CD8-positive, alpha-beta memory T cell (primary cell): Measurements from ENCODE around the gene SORL1-AS1.

ENCODE experiments used
- CTCF ChIA-PET: fragments of 350-600 bp; sonication (Branson Sonifier 250); formaldehyde crosslinking; loops from one replicate; lab custom pipeline; 2021; ENCODE audit warnings: antibody characterized with exemption; lab: Charles Lee
- POLR2A ChIA-PET: fragments of 350-600 bp; sonication (Branson Sonifier 250); formaldehyde crosslinking; loops from one replicate; lab custom pipeline; 2021; ENCODE audit warnings: antibody characterized with exemption; lab: Charles Lee
- DNase-seq, 5 donors: peaks; one replicate each; pipeline versions ENCODE4 v3.0.0 to v3.0.0-alpha.2; 2020 to 2022; ENCODE audit warnings: mixed read lengths in 1 of 5
- H3K27ac ChIP-seq: one replicate; pipeline ENCODE4 v1.7.0; 2013; ENCODE audit warnings: low read depth, mild to moderate bottlenecking, low read length, moderate library complexity
- H3K27me3 ChIP-seq: 2 replicates; pipeline ENCODE4 v1.7.0; 2013; ENCODE audit warnings: low read length, mild to moderate bottlenecking; ENCODE audit not compliant: insufficient read depth, poor library complexity, severe bottlenecking
- H3K36me3 ChIP-seq: 2 replicates; pipeline ENCODE4 v1.7.0; 2013; ENCODE audit warnings: mild to moderate bottlenecking, low read length, moderate library complexity; ENCODE audit not compliant: insufficient read depth
- H3K4me1 ChIP-seq: 2 replicates; pipeline ENCODE4 v1.7.0; 2013; ENCODE audit warnings: mild to moderate bottlenecking, low read length, moderate library complexity; ENCODE audit not compliant: insufficient read depth
- H3K4me3 ChIP-seq: 2 replicates; pipeline ENCODE4 v1.7.0; 2013; ENCODE audit warnings: mild to moderate bottlenecking, low read length
- H3K9me3 ChIP-seq: 2 replicates; pipeline ENCODE4 v1.7.0; 2013; ENCODE audit warnings: mild to moderate bottlenecking, low read length
- H3K27ac Mint-ChIP-seq, 8 donors: one replicate each; pipeline ENCODE4 v1.8.0; 2020 to 2021; ENCODE audit warnings: mixed read lengths in 8 of 8, mild to moderate bottlenecking in 6 of 8, inconsistent platforms in 3 of 8, moderate library complexity in 3 of 8
- H3K27me3 Mint-ChIP-seq, 2 donors: one replicate each; pipeline ENCODE4 v1.8.0; 2020 to 2021; ENCODE audit warnings: mixed read lengths in 2 of 2, mild to moderate bottlenecking in 1 of 2, moderate library complexity in 1 of 2
- H3K36me3 Mint-ChIP-seq, 3 donors: one replicate each; pipeline ENCODE4 v1.8.0; 2020 to 2021; ENCODE audit warnings: mixed read lengths in 3 of 3, inconsistent platforms in 1 of 3, mild to moderate bottlenecking in 1 of 3
- H3K4me1 Mint-ChIP-seq, 3 donors: one replicate each; pipeline ENCODE4 v1.8.0; 2020 to 2021; ENCODE audit warnings: mixed read lengths in 3 of 3, inconsistent platforms in 1 of 3, mild to moderate bottlenecking in 1 of 3
- H3K4me3 Mint-ChIP-seq, 7 donors: one replicate each; pipeline ENCODE4 v1.8.0; 2020 to 2021; ENCODE audit warnings: mixed read lengths in 7 of 7, mild to moderate bottlenecking in 6 of 7, moderate library complexity in 4 of 7, inconsistent platforms in 2 of 7
- H3K9me3 Mint-ChIP-seq, 5 donors: one replicate each; pipeline ENCODE4 v1.8.0; 2020 to 2022; ENCODE audit warnings: mixed read lengths in 5 of 5, mild to moderate bottlenecking in 3 of 5, moderate library complexity in 2 of 5, inconsistent platforms in 1 of 5

SORL1-AS1 gene

DNA sequence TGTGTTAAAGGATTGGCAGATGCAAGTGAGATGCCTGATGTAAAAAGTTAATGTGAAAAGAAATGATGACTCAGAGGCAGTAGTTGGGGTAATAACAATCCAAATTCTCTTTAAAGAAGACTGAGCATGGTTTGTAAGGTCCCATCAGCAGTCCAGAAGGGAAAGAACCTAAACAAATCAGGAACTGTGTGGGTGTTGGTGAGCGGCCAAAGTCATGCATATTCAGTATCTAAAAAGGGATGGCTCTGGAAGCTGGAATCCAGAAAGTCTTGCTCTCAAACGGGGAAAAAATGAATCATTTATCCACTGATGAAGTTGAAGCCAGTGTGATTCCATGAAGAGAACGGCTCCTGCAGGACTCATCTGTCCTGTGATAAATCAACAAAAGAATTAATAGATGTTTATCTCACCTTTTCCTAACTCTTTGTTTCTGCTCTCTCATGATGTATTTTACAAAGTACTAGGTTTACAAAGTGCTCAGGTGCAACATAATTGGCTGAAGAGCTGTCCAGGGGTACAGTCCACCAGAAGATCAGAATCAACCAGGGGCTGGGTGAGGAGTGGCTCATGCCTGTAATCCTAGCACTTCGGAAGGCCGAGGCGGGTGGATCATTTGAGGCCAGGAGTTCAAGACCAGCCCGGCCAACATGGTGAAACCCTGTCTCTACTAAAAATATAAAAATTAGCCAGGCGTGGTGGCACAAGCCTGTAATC is 20.5 kb upstream of the SORL1-AS1 start:
- no peaks in the 10 kb centered on the region for H3K27me3 ChIP-seq
- POLR2A ChIA-PET, result no interaction called here
- no peaks in the 10 kb centered on the region for H3K9me3 ChIP-seq
- H3K4me3 ChIP-seq, result no peak overlapping the region
- H3K36me3 ChIP-seq, result peaks cover 48% of the 10 kb centered on the region
- CTCF ChIA-PET, result no interaction called here
- H3K4me1 Mint-ChIP-seq, result peaks cover 76 to 93% (median 92%) of the 10 kb centered on the region in 3 donors
- H3K4me1 ChIP-seq, result peaks cover 75% of the 10 kb centered on the region
- H3K36me3 Mint-ChIP-seq, result peaks cover 5 to 82% (median 16%) of the 10 kb centered on the region in 3 donors
- peak overlapping the region in 4 of 7 donors; percentile 38 to 82 (median 66) for H3K4me3 Mint-ChIP-seq
- no peaks in the 10 kb centered on the region for H3K9me3 Mint-ChIP-seq
- no peak for DNase-seq
- H3K27ac ChIP-seq, result no peak overlapping the region
- peak overlapping the region; percentile 20 to 93 (median 86) for H3K27ac Mint-ChIP-seq
- peaks cover 0 to 1% of the 10 kb centered on the region in 2 donors for H3K27me3 Mint-ChIP-seq

DNA sequence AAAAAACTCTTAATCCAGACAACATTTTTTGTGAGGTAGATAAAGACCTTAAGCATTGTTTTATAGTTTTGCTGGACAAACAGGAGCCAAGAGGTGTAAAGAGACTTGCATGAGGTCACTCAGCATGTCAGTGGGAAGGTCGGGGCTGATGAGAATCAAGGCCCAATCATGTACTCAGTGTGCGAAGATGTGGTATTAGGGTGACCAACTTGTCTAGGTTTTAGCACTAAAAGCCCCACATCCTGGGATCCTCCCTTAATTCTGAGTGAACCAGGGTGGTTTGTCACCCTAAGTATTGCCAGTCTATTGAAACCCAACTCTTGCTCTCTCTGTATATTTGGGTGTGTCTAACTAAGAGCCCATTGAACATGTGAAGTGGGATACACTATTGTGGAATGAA is 19.5 kb upstream of the SORL1-AS1 start:
- H3K9me3 ChIP-seq, result no peaks in the 10 kb centered on the region
- peaks cover 84 to 96% (median 96%) of the 10 kb centered on the region in 3 donors for H3K4me1 Mint-ChIP-seq
- H3K9me3 Mint-ChIP-seq, result no peaks in the 10 kb centered on the region
- H3K27ac Mint-ChIP-seq, result peak overlapping the region; percentile 82 to 93 (median 87)
- H3K27me3 Mint-ChIP-seq, result peaks cover 0 to under 1% of the 10 kb centered on the region in 2 donors
- peaks cover 42% of the 10 kb centered on the region for H3K36me3 ChIP-seq
- H3K36me3 Mint-ChIP-seq, result peaks cover 3 to 75% (median 16%) of the 10 kb centered on the region in 3 donors
- ChIA-PET POLR2A (interaction anchor here (0.7 kb wide), 1 partner anchor 22 kb away, joined by 6 read pairs; no protein-coding TSS in a partner anchor), CTCF (no interaction called here)
- H3K27ac ChIP-seq, result peak overlapping the region; percentile 2
- peak overlapping the region; percentile 11 to 82 (median 57) for H3K4me3 Mint-ChIP-seq
- DNase-seq, result no peak
- no peaks in the 10 kb centered on the region for H3K27me3 ChIP-seq
- peaks cover 81% of the 10 kb centered on the region for H3K4me1 ChIP-seq
- H3K4me3 ChIP-seq, result no peak overlapping the region

DNA sequence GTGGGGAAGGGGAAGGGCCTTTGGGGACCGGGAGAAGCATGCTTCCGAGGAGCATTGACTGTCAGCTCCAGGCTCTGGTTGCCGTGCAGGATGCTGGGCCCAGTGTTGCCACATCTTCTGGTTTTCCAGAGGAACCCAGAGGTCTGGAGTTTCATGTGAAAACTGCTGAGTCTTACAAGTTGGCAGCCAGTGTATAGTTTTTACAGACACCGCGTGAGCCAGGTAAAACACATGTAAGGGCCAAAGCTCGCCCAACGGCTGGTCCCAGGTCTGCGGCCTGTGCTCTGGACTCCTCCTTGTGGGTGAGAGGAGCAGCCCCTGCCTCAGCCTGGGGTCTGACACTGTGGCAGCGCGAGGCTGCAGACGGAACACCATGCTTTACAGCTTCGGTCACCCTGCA is 18.4 kb upstream of the SORL1-AS1 start:
- Mint-ChIP-seq H3K4me1 (peaks cover 84 to 96% (median 94%) of the 10 kb centered on the region in 3 donors), H3K9me3 (no peaks in the 10 kb centered on the region), H3K27ac (peak overlapping the region in 6 of 8 donors; percentile 63 to 93 (median 87)), H3K4me3 (peak overlapping the region in 1 of 7 donors; percentile 9), H3K36me3 (peaks cover 3 to 68% (median 12%) of the 10 kb centered on the region in 3 donors), H3K27me3 (no peaks in the 10 kb centered on the region)
- ChIA-PET POLR2A (no interaction called here), CTCF (no interaction called here)
- Histone ChIP-seq H3K4me3 (no peak overlapping the region), H3K36me3 (peaks cover 37% of the 10 kb centered on the region), H3K9me3 (no peaks in the 10 kb centered on the region), H3K27ac (no peak overlapping the region), H3K27me3 (no peaks in the 10 kb centered on the region), H3K4me1 (peaks cover 84% of the 10 kb centered on the region)
- no peak for DNase-seq

DNA sequence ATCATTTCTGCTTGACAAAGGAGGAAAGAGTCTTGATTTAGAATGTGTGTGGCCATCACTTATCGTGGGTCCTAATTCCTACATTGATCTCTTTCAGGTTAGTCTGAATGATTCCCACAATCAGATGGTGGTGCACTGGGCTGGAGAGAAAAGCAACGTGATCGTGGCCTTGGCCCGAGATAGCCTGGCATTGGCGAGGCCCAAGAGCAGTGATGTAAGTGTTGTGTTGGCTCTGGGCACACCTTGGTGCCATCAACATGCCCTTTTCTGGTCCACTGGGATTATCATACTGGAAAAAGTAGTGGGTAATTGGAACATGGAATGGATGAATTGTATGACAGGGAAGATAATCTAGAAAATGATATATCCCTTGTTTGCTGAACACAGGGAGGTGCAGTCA is 17.1 kb upstream of the SORL1-AS1 start:
- Histone ChIP-seq H3K4me1 (peaks cover 92% of the 10 kb centered on the region), H3K9me3 (no peaks in the 10 kb centered on the region), H3K27ac (no peak overlapping the region), H3K27me3 (no peaks in the 10 kb centered on the region), H3K36me3 (peaks cover 28% of the 10 kb centered on the region), H3K4me3 (no peak overlapping the region)
- CTCF ChIA-PET, result no interaction called here
- POLR2A ChIA-PET, result no interaction called here
- peak overlapping the region in 7 of 8 donors; percentile 27 to 97 (median 93) for H3K27ac Mint-ChIP-seq
- H3K9me3 Mint-ChIP-seq, result no peaks in the 10 kb centered on the region
- DNase-seq, result no peak
- peaks cover 84 to 96% (median 94%) of the 10 kb centered on the region in 3 donors for H3K4me1 Mint-ChIP-seq
- peaks cover 3 to 56% (median 12%) of the 10 kb centered on the region in 3 donors for H3K36me3 Mint-ChIP-seq
- H3K27me3 Mint-ChIP-seq, result no peaks in the 10 kb centered on the region
- H3K4me3 Mint-ChIP-seq, result peak overlapping the region in 3 of 7 donors; percentile 0 to 43 (median 15)

DNA sequence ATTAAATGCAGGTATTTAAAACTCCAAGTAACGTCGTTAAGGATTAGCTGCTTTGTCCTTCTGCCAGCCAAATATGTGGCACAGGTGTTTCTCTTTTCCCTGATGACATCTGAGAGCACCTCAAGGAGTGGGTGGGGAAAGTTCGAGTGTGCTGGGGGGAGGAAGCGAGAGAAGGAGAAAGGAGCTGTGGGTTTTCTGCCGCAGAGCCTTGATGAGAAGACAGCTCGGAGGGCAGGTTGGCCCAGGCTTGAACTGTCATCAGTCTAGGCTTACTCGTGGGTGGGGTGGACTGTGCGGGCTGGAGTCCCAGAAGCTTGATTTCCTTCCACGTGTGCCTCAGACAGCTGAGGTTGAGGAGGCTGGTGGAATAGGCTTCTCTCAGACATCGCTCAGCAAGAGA is 15.2 kb upstream of the SORL1-AS1 start:
- Mint-ChIP-seq H3K4me3 (peak overlapping the region; percentile 62 to 82 (median 72)), H3K9me3 (no peaks in the 10 kb centered on the region), H3K4me1 (peaks cover 92 to 98% (median 96%) of the 10 kb centered on the region in 3 donors), H3K27ac (peak overlapping the region; percentile 79 to 97 (median 94)), H3K36me3 (peaks cover 3 to 40% (median 12%) of the 10 kb centered on the region in 3 donors), H3K27me3 (no peaks in the 10 kb centered on the region)
- H3K4me1 ChIP-seq, result peaks cover 97% of the 10 kb centered on the region
- H3K9me3 ChIP-seq, result no peaks in the 10 kb centered on the region
- peaks cover 23% of the 10 kb centered on the region for H3K36me3 ChIP-seq
- DNase-seq, result peak; percentile 59 to 82 (median 71)
- POLR2A ChIA-PET, result interaction anchor here (0.8 to 1.2 kb wide), 3 partner anchors 13 to 17 kb away, joined by 3 to 6 read pairs (median 4); partner anchors contain the start of genes SORL1 and SORL1-AS1
- H3K27ac ChIP-seq, result no peak overlapping the region
- CTCF ChIA-PET, result interaction anchor here (0.9 to 3.2 kb wide), 6 partner anchors 10 to 28 kb away, joined by 3 to 17 read pairs (median 4); partner anchors contain the start of genes SORL1 and SORL1-AS1
- no peak overlapping the region for H3K4me3 ChIP-seq
- H3K27me3 ChIP-seq, result no peaks in the 10 kb centered on the region

- Histone ChIP-seq H3K9me3 (no peaks in the 10 kb centered on the region), H3K27ac (no peak overlapping the region), H3K4me1 (peaks cover 97% of the 10 kb centered on the region), H3K36me3 (peaks cover 23% of the 10 kb centered on the region), H3K27me3 (no peaks in the 10 kb centered on the region), H3K4me3 (peak overlapping the region; percentile 4)
- no peaks in the 10 kb centered on the region for H3K9me3 Mint-ChIP-seq
- H3K27ac Mint-ChIP-seq, result peak overlapping the region; percentile 79 to 97 (median 94)
- DNase-seq, result no peak
- H3K36me3 Mint-ChIP-seq, result peaks cover 3 to 37% (median 12%) of the 10 kb centered on the region in 3 donors
- ChIA-PET POLR2A (interaction anchor here (0.7 to 1.4 kb wide), 5 partner anchors 12 to 50 kb away, joined by 3 to 6 read pairs (median 4); partner anchors contain the start of genes SORL1 and SORL1-AS1), CTCF (interaction anchor here (0.9 to 3.2 kb wide), 6 partner anchors 10 to 28 kb away, joined by 3 to 17 read pairs (median 4); partner anchors contain the start of genes SORL1 and SORL1-AS1)
- peak overlapping the region; percentile 62 to 89 (median 72) for H3K4me3 Mint-ChIP-seq
- H3K4me1 Mint-ChIP-seq, result peaks cover 92 to 98% (median 96%) of the 10 kb centered on the region in 3 donors
- H3K27me3 Mint-ChIP-seq, result no peaks in the 10 kb centered on the region
Measured at GRCh38 chr11:121467471-121467870, 14.7 kb upstream of the SORL1-AS1 start.

- peak in 3 of 5 donors; percentile 12 to 31 (median 26) for DNase-seq
- Histone ChIP-seq H3K4me3 (no peak overlapping the region), H3K36me3 (peaks cover 15% of the 10 kb centered on the region), H3K9me3 (no peaks in the 10 kb centered on the region), H3K4me1 (peaks cover 97% of the 10 kb centered on the region), H3K27ac (no peak overlapping the region), H3K27me3 (no peaks in the 10 kb centered on the region)
- ChIA-PET POLR2A (interaction anchor here (0.8 to 1.4 kb wide), 3 partner anchors 15 to 18 kb away, joined by 3 to 4 read pairs (median 4); no protein-coding TSS in a partner anchor), CTCF (interaction anchor here (1.1 to 3.2 kb wide), 3 partner anchors 10 to 16 kb away, joined by 3 to 17 read pairs (median 3); no protein-coding TSS in a partner anchor)
- Mint-ChIP-seq H3K4me3 (peak overlapping the region; percentile 67 to 89 (median 81)), H3K27ac (peak overlapping the region; percentile 79 to 98 (median 94)), H3K4me1 (peaks cover 92 to 98% (median 96%) of the 10 kb centered on the region in 3 donors), H3K9me3 (no peaks in the 10 kb centered on the region), H3K36me3 (peaks cover 3 to 24% (median 7%) of the 10 kb centered on the region in 3 donors), H3K27me3 (no peaks in the 10 kb centered on the region)
Measured at GRCh38 chr11:121466063-121466794, 13.5 kb upstream of the SORL1-AS1 start.
